ENCODE results near the gene JAKMIP2. TPM values are rescaled to one million over a fixed set of nuclear protein-coding genes. Genes with fewer than 3 reads are reported as not detected.
A peak's percentile ranks its signal among the peaks of the same experiment; 100 is the strongest.

Gene JAKMIP2
- total and polyA plus RNA-seq, 5 donors from 2014 or later: 0.26 to 5.0 (median 2.4) TPM

GRCh38 chr5:147821766-147822165 lies 39.2 kb upstream of the JAKMIP2 start:
- H3K4me3 ChIP-seq (ENCODE audit: low read depth, low read length): no peak overlapping the region
- no peaks in the 10 kb centered on the region for H3K9me3 ChIP-seq (ENCODE audit: control insufficient read depth in 2 of 2, low read length in 2 of 2)
- Mint-ChIP-seq H3K4me1 (no peaks in the 10 kb centered on the region), H3K9me3 (peaks cover 0 to 3% (median 0%) of the 10 kb centered on the region in 7 donors), H3K27ac (peak overlapping the region in 1 of 3 donors; percentile 70), H3K36me3 (no peaks in the 10 kb centered on the region), H3K27me3 (no peaks in the 10 kb centered on the region), H3K4me3 (no peak overlapping the region)
- H3K36me3 ChIP-seq (ENCODE audit: control insufficient read depth, insufficient read depth, low read length): no peaks in the 10 kb centered on the region
- ATAC-seq (ENCODE audit: low read depth in 2 of 2) (no peak), DNase-seq (no peak)
- no peaks in the 10 kb centered on the region for H3K4me1 ChIP-seq (ENCODE audit: control insufficient read depth, insufficient read depth, low read length, poor library complexity, severe bottlenecking)
- H3K27me3 ChIP-seq (ENCODE audit: control insufficient read depth, insufficient read depth, low read length): no peaks in the 10 kb centered on the region
- H3K27ac ChIP-seq (ENCODE audit: insufficient read depth, low read length, poor library complexity, severe bottlenecking): no peak overlapping the region

GRCh38 chr5:147819261-147819770 lies 36.8 kb upstream of the JAKMIP2 start:
- Histone ChIP-seq H3K27ac (ENCODE audit: insufficient read depth, low read length, poor library complexity, severe bottlenecking) (no peak overlapping the region), H3K4me1 (ENCODE audit: control insufficient read depth, insufficient read depth, low read length, poor library complexity, severe bottlenecking) (no peaks in the 10 kb centered on the region), H3K36me3 (ENCODE audit: control insufficient read depth, insufficient read depth, low read length) (no peaks in the 10 kb centered on the region), H3K9me3 (ENCODE audit: control insufficient read depth in 2 of 2, low read length in 2 of 2) (no peaks in the 10 kb centered on the region), H3K27me3 (ENCODE audit: control insufficient read depth, insufficient read depth, low read length) (no peaks in the 10 kb centered on the region), H3K4me3 (ENCODE audit: low read depth, low read length) (no peak overlapping the region)
- Mint-ChIP-seq H3K27ac (no peak overlapping the region), H3K4me1 (no peaks in the 10 kb centered on the region), H3K4me3 (no peak overlapping the region), H3K36me3 (no peaks in the 10 kb centered on the region), H3K27me3 (no peaks in the 10 kb centered on the region), H3K9me3 (peaks cover 0 to 4% (median 0%) of the 10 kb centered on the region in 7 donors)
- ATAC-seq (ENCODE audit: low read depth in 2 of 2) (no peak), DNase-seq (no peak)

GRCh38 chr5:147818290-147818689 lies 35.8 kb upstream of the JAKMIP2 start:
- DNase-seq (no peak), ATAC-seq (ENCODE audit: low read depth in 2 of 2) (no peak)
- H3K9me3 ChIP-seq (ENCODE audit: control insufficient read depth in 2 of 2, low read length in 2 of 2): no peaks in the 10 kb centered on the region
- peaks cover 0 to 4% (median 0%) of the 10 kb centered on the region in 7 donors for H3K9me3 Mint-ChIP-seq
- H3K27me3 Mint-ChIP-seq: no peaks in the 10 kb centered on the region
- no peaks in the 10 kb centered on the region for H3K27me3 ChIP-seq (ENCODE audit: control insufficient read depth, insufficient read depth, low read length)
- no peaks in the 10 kb centered on the region for H3K36me3 Mint-ChIP-seq
- H3K4me3 Mint-ChIP-seq: no peak overlapping the region
- H3K27ac Mint-ChIP-seq: no peak overlapping the region
- no peak overlapping the region for H3K4me3 ChIP-seq (ENCODE audit: low read depth, low read length)
- no peaks in the 10 kb centered on the region for H3K4me1 Mint-ChIP-seq
- no peaks in the 10 kb centered on the region for H3K4me1 ChIP-seq (ENCODE audit: control insufficient read depth, insufficient read depth, low read length, poor library complexity, severe bottlenecking)
- H3K36me3 ChIP-seq (ENCODE audit: control insufficient read depth, insufficient read depth, low read length): no peaks in the 10 kb centered on the region
- H3K27ac ChIP-seq (ENCODE audit: insufficient read depth, low read length, poor library complexity, severe bottlenecking): no peak overlapping the region

GRCh38 chr5:147813696-147814095 lies 31.2 kb upstream of the JAKMIP2 start:
- Histone ChIP-seq H3K9me3 (ENCODE audit: control insufficient read depth in 2 of 2, low read length in 2 of 2) (no peaks in the 10 kb centered on the region), H3K4me3 (ENCODE audit: low read depth, low read length) (no peak overlapping the region), H3K27ac (ENCODE audit: insufficient read depth, low read length, poor library complexity, severe bottlenecking) (no peak overlapping the region), H3K36me3 (ENCODE audit: control insufficient read depth, insufficient read depth, low read length) (no peaks in the 10 kb centered on the region), H3K4me1 (ENCODE audit: control insufficient read depth, insufficient read depth, low read length, poor library complexity, severe bottlenecking) (no peaks in the 10 kb centered on the region), H3K27me3 (ENCODE audit: control insufficient read depth, insufficient read depth, low read length) (no peaks in the 10 kb centered on the region)
- DNase-seq: no peak
- H3K9me3 Mint-ChIP-seq: peaks cover 0 to 1% (median 0%) of the 10 kb centered on the region in 7 donors
- H3K4me3 Mint-ChIP-seq: no peak overlapping the region
- no peak for ATAC-seq (ENCODE audit: low read depth in 2 of 2)
- no peaks in the 10 kb centered on the region for H3K36me3 Mint-ChIP-seq
- no peaks in the 10 kb centered on the region for H3K27me3 Mint-ChIP-seq
- no peaks in the 10 kb centered on the region for H3K4me1 Mint-ChIP-seq
- H3K27ac Mint-ChIP-seq: no peak overlapping the region

GRCh38 chr5:147809830-147810666 lies 27.5 kb upstream of the JAKMIP2 start:
- Mint-ChIP-seq H3K4me3 (no peak overlapping the region), H3K4me1 (peaks cover 0 to 5% (median 0%) of the 10 kb centered on the region in 4 donors), H3K27me3 (peaks cover 4% of the 10 kb centered on the region), H3K27ac (no peak overlapping the region), H3K36me3 (no peaks in the 10 kb centered on the region), H3K9me3 (peaks cover 0 to 1% (median 0%) of the 10 kb centered on the region in 7 donors)
- Histone ChIP-seq H3K27ac (ENCODE audit: insufficient read depth, low read length, poor library complexity, severe bottlenecking) (no peak overlapping the region), H3K27me3 (ENCODE audit: control insufficient read depth, insufficient read depth, low read length) (no peaks in the 10 kb centered on the region), H3K4me3 (ENCODE audit: low read depth, low read length) (no peak overlapping the region), H3K9me3 (ENCODE audit: control insufficient read depth in 2 of 2, low read length in 2 of 2) (no peaks in the 10 kb centered on the region), H3K36me3 (ENCODE audit: control insufficient read depth, insufficient read depth, low read length) (no peaks in the 10 kb centered on the region), H3K4me1 (ENCODE audit: control insufficient read depth, insufficient read depth, low read length, poor library complexity, severe bottlenecking) (no peaks in the 10 kb centered on the region)
- ATAC-seq (ENCODE audit: low read depth in 2 of 2) (no peak), DNase-seq (no peak)

GRCh38 chr5:147805030-147805454 lies 22.5 kb upstream of the JAKMIP2 start:
- H3K9me3 ChIP-seq (ENCODE audit: control insufficient read depth in 2 of 2, low read length in 2 of 2): no peaks in the 10 kb centered on the region
- Mint-ChIP-seq H3K4me3 (no peak overlapping the region), H3K9me3 (no peaks in the 10 kb centered on the region), H3K27ac (no peak overlapping the region), H3K36me3 (no peaks in the 10 kb centered on the region), H3K4me1 (peaks cover 0 to 5% (median 2%) of the 10 kb centered on the region in 4 donors), H3K27me3 (peaks cover 12% of the 10 kb centered on the region)
- H3K36me3 ChIP-seq (ENCODE audit: control insufficient read depth, insufficient read depth, low read length): no peaks in the 10 kb centered on the region
- no peak overlapping the region for H3K27ac ChIP-seq (ENCODE audit: insufficient read depth, low read length, poor library complexity, severe bottlenecking)
- ATAC-seq (ENCODE audit: low read depth in 2 of 2): peak; percentile 62 to 63
- H3K4me3 ChIP-seq (ENCODE audit: low read depth, low read length): no peak overlapping the region
- H3K4me1 ChIP-seq (ENCODE audit: control insufficient read depth, insufficient read depth, low read length, poor library complexity, severe bottlenecking): no peaks in the 10 kb centered on the region
- peak in 1 of 3 donors; percentile 31 for DNase-seq
- H3K27me3 ChIP-seq (ENCODE audit: control insufficient read depth, insufficient read depth, low read length): peaks cover 2% of the 10 kb centered on the region

GRCh38 chr5:147804334-147804733 lies 21.8 kb upstream of the JAKMIP2 start:
- H3K27ac Mint-ChIP-seq: no peak overlapping the region

More at GRCh38 chr5:147804334-147804733, 21.8 kb upstream of the JAKMIP2 start:
- H3K9me3 ChIP-seq (ENCODE audit: control insufficient read depth in 2 of 2, low read length in 2 of 2): no peaks in the 10 kb centered on the region
- peaks cover 0 to 5% (median 2%) of the 10 kb centered on the region in 4 donors for H3K4me1 Mint-ChIP-seq
- ATAC-seq (ENCODE audit: low read depth in 2 of 2) (no peak), DNase-seq (no peak)
- H3K27me3 Mint-ChIP-seq: peaks cover 12% of the 10 kb centered on the region
- H3K4me3 ChIP-seq (ENCODE audit: low read depth, low read length): no peak overlapping the region
- no peaks in the 10 kb centered on the region for H3K9me3 Mint-ChIP-seq
- no peaks in the 10 kb centered on the region for H3K4me1 ChIP-seq (ENCODE audit: control insufficient read depth, insufficient read depth, low read length, poor library complexity, severe bottlenecking)
- H3K27me3 ChIP-seq (ENCODE audit: control insufficient read depth, insufficient read depth, low read length): peaks cover 2% of the 10 kb centered on the region
- no peak overlapping the region for H3K4me3 Mint-ChIP-seq
- no peaks in the 10 kb centered on the region for H3K36me3 ChIP-seq (ENCODE audit: control insufficient read depth, insufficient read depth, low read length)
- no peaks in the 10 kb centered on the region for H3K36me3 Mint-ChIP-seq
- no peak overlapping the region for H3K27ac ChIP-seq (ENCODE audit: insufficient read depth, low read length, poor library complexity, severe bottlenecking)
